T-cell (primary cell): ENCODE measurements around the gene PLEKHF1. TPM values are rescaled to one million over a fixed set of nuclear protein-coding genes. Genes with fewer than 3 reads are reported as not detected.

Experiments
- ATAC-seq, 4 experiments: fragments of 200-7000 bp in 3 of 4; fragments of 150-1000 bp in 1 of 4; cut with Tn5 transposase; replicated peaks in 1 of 4; 1 replicate in 3 of 4; 2 replicates in 1 of 4; pipeline ENCODE4 v1.10.0; 2021; ENCODE audit warnings: moderate library complexity in 3 of 4, mild to moderate bottlenecking in 2 of 4, moderate number of reproducible peaks in 1 of 4
- CTCF ChIA-PET, 2 donors: fragments of 300-600 bp; sonication (Branson Sonifier 250); formaldehyde crosslinking; loops; one replicate each; lab custom pipeline; 2022; ENCODE audit warnings: antibody characterized with exemption in 2 of 2; lab: Charles Lee
- POLR2A ChIA-PET, 2 donors: fragments of 300-600 bp; sonication (Branson Sonifier 250); formaldehyde crosslinking; loops; one replicate each; lab custom pipeline; 2022; ENCODE audit warnings: antibody characterized with exemption in 2 of 2; lab: Charles Lee
- DNase-seq, 35 experiments: peaks; one replicate each; pipeline versions ENCODE4 v3.0.0 to v3.0.0-alpha.2; 2013 to 2023
- H3K27ac ChIP-seq: one replicate; pipeline ENCODE4 v1.5.1; 2013; ENCODE audit warnings: low read length
- H3K27me3 ChIP-seq, 2 experiments: replicated peaks in 1 of 2; 1 replicate in 1 of 2; 2 replicates in 1 of 2; pipeline versions ENCODE4 v1.6.1 to v1.7.0; 2013; ENCODE audit warnings: low read length in 1 of 2, mixed read lengths in 1 of 2; ENCODE audit not compliant: control insufficient read depth in 2 of 2, insufficient read depth in 2 of 2; ENCODE audit errors: extremely low read depth in 1 of 2
- H3K36me3 ChIP-seq, 2 donors: 1 replicate in 1 of 2; 2 replicates in 1 of 2; pipeline versions ENCODE4 v1.6.1 to v1.7.0; 2013; ENCODE audit warnings: low read length in 1 of 2; ENCODE audit not compliant: control insufficient read depth in 2 of 2, insufficient read depth in 1 of 2; ENCODE audit errors: extremely low read depth in 1 of 2
- H3K4me1 ChIP-seq, 2 experiments: 1 replicate in 1 of 2; 2 replicates in 1 of 2; pipeline versions ENCODE4 v1.6.1 to v1.7.0; 2013; ENCODE audit warnings: low read length in 2 of 2, mixed read lengths in 1 of 2; ENCODE audit not compliant: insufficient read depth in 2 of 2, control insufficient read depth in 1 of 2; ENCODE audit errors: extremely low read depth in 1 of 2
- H3K4me3 ChIP-seq, 2 donors: 1 replicate in 1 of 2; 2 replicates in 1 of 2; pipeline versions ENCODE4 v1.5.1 to v1.7.0; 2013; ENCODE audit warnings: mild to moderate bottlenecking in 2 of 2, low read length in 1 of 2, moderate library complexity in 1 of 2; ENCODE audit not compliant: control insufficient read depth in 1 of 2; ENCODE audit errors: extremely low read depth in 1 of 2
- H3K9me3 ChIP-seq: 2 replicates; pipeline ENCODE4 v1.7.0; 2013
- H3K27ac Mint-ChIP-seq, 2 donors: one replicate each; pipeline ENCODE4 v1.8.0; 2020 to 2021; ENCODE audit warnings: mild to moderate bottlenecking in 2 of 2, mixed read lengths in 2 of 2
- H3K27me3 Mint-ChIP-seq, 2 donors: one replicate each; pipeline ENCODE4 v1.8.0; 2021 to 2022; ENCODE audit warnings: mixed read lengths in 2 of 2
- H3K36me3 Mint-ChIP-seq: one replicate; pipeline ENCODE4 v1.8.0; 2021; ENCODE audit warnings: mixed read lengths
- H3K4me1 Mint-ChIP-seq, 3 donors: one replicate each; pipeline ENCODE4 v1.8.0; 2020 to 2022; ENCODE audit warnings: mixed read lengths in 3 of 3, mild to moderate bottlenecking in 1 of 3
- H3K4me3 Mint-ChIP-seq, 3 donors: one replicate each; pipeline ENCODE4 v1.8.0; 2020 to 2022; ENCODE audit warnings: mild to moderate bottlenecking in 3 of 3, mixed read lengths in 3 of 3, moderate library complexity in 3 of 3
- H3K9me3 Mint-ChIP-seq, 3 donors: one replicate each; pipeline ENCODE4 v1.8.0; 2020 to 2022; ENCODE audit warnings: mixed read lengths in 3 of 3
- WGBS: methylation state at CpG from one replicate; pipeline ENCODE4 v1.1.5; 2013; ENCODE audit warnings: missing lambda C conversion rate; ENCODE audit not compliant: insufficient coverage; 5-methylcytosine and 5-hydroxymethylcytosine counted together
- total RNA-seq, 35 experiments: library from RNA in 6 of 35; stranded (reverse) in 6 of 35; fragments of 120-200 nt in 1 of 35; gene quantifications; one replicate each; pipeline versions ENCODE4 v1.2.1 to v1.2.4 and lab custom pipeline; 2013 to 2026

PLEKHF1 gene
- total RNA-seq, 5 donors from 2014 or later (not counting 1 experiment from before 2014, with no cell fraction given): 13.2 to 42.6 (median 34.5) TPM

DNA sequence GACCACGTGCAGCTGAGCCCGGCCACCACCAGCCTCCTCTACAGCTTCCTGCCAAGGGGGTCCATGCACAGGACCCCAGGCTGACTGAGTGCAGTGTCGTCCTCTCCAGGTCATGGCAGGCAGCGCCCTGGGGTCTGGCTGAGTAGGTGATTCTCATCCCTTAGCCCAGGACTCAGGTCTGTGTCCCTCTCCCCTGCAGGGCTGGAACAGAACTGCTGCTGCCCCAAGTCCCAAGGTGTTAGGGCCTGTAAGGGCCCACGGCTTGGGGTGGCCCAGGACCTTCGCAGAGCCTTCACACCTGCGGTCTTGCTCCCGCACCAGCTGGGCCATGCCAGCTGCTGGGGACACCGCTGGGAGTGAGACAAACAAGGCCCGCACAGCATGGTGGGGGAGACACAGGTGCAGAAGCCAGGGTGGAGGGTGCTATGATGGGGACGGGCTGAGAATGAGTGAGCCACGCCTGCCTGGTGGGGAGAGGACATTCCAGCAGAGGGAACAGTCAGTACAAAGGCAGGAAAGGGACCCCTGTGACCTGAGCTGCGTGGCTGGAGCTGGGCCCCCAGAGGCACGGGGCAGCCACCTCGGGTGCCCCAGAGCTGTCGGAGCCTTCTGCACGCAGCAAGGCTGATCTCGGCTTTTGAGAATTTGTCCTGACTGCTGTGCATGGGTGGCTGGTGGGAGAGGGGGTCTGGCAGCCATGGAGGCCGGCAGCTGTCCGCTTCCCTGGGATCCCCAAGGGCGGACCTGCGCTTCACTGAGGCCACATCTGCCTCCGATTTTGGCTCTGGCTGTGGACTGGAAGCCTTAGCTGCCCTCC, 11.9 kb downstream of the PLEKHF1 start:
- H3K27ac ChIP-seq: peak overlapping the region; percentile 64

DNA sequence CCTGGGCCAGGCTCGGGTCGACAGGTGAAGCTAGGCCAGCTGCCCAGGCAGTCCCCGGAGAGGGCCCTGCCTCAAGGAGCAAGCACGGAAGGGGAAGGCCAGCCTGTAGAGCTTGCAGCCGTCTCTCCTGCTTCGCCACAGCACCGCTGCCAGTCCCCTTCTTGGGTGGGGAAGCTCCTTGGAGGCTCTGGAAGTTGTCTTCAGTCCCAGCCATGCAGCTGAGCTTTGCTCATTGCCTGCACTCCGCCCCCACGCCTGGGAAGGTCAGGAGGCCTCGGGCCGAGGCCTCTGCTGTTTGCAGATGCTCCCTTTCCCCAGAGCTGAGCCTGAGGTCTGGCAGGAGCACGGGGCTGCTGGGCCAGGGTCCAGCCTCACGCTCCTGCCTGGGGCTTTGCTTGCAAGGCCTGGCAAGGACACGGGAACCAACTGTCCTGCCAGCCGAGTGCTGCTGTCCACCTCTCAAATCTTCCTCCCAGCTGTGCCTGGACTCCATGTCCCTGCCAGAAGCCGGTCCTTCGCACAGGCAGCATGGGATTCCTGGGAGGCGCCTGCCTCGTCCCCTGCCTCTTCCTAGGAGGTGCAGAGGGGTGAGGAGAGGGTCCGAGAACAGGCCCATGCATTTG, 13.3 kb downstream of the PLEKHF1 start:
- H3K27ac ChIP-seq: peak overlapping the region; percentile 20
- DNase-seq (no peak), ATAC-seq (no peak)
- no peak overlapping the region for H3K4me3 ChIP-seq
- H3K4me1 ChIP-seq: peaks cover 54 to 99% of the 10 kb centered on the region in 2 experiments
- ChIA-PET CTCF (interaction anchor here in 1 of 2 donors (1.2 kb wide), 1 partner anchor 72 kb away, joined by 4 read pairs; no protein-coding TSS in a partner anchor), POLR2A (no interaction called here)
- peaks cover 14 to 50% of the 10 kb centered on the region in 2 donors for H3K36me3 ChIP-seq
- H3K9me3 ChIP-seq: no peaks in the 10 kb centered on the region
- H3K36me3 Mint-ChIP-seq: peaks cover 7% of the 10 kb centered on the region
- H3K9me3 Mint-ChIP-seq: no peaks in the 10 kb centered on the region
- H3K27me3 ChIP-seq: no peaks in the 10 kb centered on the region
- H3K27ac Mint-ChIP-seq: peak overlapping the region in 1 of 2 donors; percentile 72
- 79% methylated on average over 15 of the region's 20 CpGs for WGBS
- no peaks in the 10 kb centered on the region for H3K27me3 Mint-ChIP-seq
- peaks cover 68 to 90% (median 83%) of the 10 kb centered on the region in 3 donors for H3K4me1 Mint-ChIP-seq
- H3K4me3 Mint-ChIP-seq: peak overlapping the region in 1 of 3 donors; percentile 67

More for the DNA sequence above, 11.9 kb downstream of the PLEKHF1 start:
- CTCF ChIA-PET: interaction anchor here (0.6 to 1.4 kb wide), 4 partner anchors 8 to 67 kb away, joined by 3 to 6 read pairs (median 3); partner anchors contain the start of gene C19orf12 (in 1 of the 2)
- no peak for DNase-seq
- POLR2A ChIA-PET: no interaction called here
- WGBS: 62% methylated on average over 17 of the region's 23 CpGs
- Mint-ChIP-seq H3K4me3 (peak overlapping the region in 1 of 3 donors; percentile 67), H3K4me1 (peaks cover 73 to 92% (median 87%) of the 10 kb centered on the region in 3 donors), H3K27ac (peak overlapping the region; percentile 90), H3K9me3 (no peaks in the 10 kb centered on the region), H3K27me3 (no peaks in the 10 kb centered on the region), H3K36me3 (peaks cover 13% of the 10 kb centered on the region)
- Histone ChIP-seq H3K4me3 (no peak overlapping the region), H3K36me3 (peaks cover 14 to 50% of the 10 kb centered on the region in 2 donors), H3K4me1 (peaks cover 66 to 100% of the 10 kb centered on the region in 2 experiments), H3K27me3 (no peaks in the 10 kb centered on the region), H3K9me3 (no peaks in the 10 kb centered on the region)
- no peak for ATAC-seq

- H3K9me3 Mint-ChIP-seq: no peaks in the 10 kb centered on the region
- H3K4me1 Mint-ChIP-seq: peaks cover 70 to 87% (median 79%) of the 10 kb centered on the region in 3 donors
- peak overlapping the region; percentile 71 to 81 for H3K27ac Mint-ChIP-seq
- Histone ChIP-seq H3K4me1 (peaks cover 47 to 88% of the 10 kb centered on the region in 2 experiments), H3K36me3 (peaks cover 10 to 39% of the 10 kb centered on the region in 2 donors), H3K4me3 (peak overlapping the region in 1 of 2 donors; percentile 27), H3K27me3 (no peaks in the 10 kb centered on the region), H3K27ac (peak overlapping the region; percentile 65), H3K9me3 (no peaks in the 10 kb centered on the region)
- DNase-seq (no peak), ATAC-seq (no peak)
- 73% methylated on average over 7 of the region's 9 CpGs for WGBS
- ChIA-PET POLR2A (interaction anchor here in 1 of 2 donors (0.7 kb wide), 1 partner anchor 71 kb away, joined by 3 read pairs; no protein-coding TSS in a partner anchor), CTCF (interaction anchor here (0.6 to 2.2 kb wide), 5 partner anchors 8 to 73 kb away, joined by 3 to 10 read pairs (median 4); no protein-coding TSS in a partner anchor)
- H3K27me3 Mint-ChIP-seq: no peaks in the 10 kb centered on the region
- peaks cover 7% of the 10 kb centered on the region for H3K36me3 Mint-ChIP-seq
- H3K4me3 Mint-ChIP-seq: peak overlapping the region; percentile 28 to 79 (median 63)
Measured at GRCh38 chr19:29679598-29680210, 14.4 kb downstream of the PLEKHF1 start.

GRCh38 chr19:29680447-29680846, 15.2 kb downstream of the PLEKHF1 start:
- DNase-seq (peak; percentile 69 to 90 (median 80)), ATAC-seq (peak; percentile 87 to 95 (median 94))
- Mint-ChIP-seq H3K27me3 (no peaks in the 10 kb centered on the region), H3K9me3 (no peaks in the 10 kb centered on the region), H3K4me3 (peak overlapping the region; percentile 34 to 79 (median 45)), H3K27ac (peak overlapping the region; percentile 80 to 86), H3K36me3 (peaks cover 7% of the 10 kb centered on the region), H3K4me1 (peaks cover 74 to 85% (median 76%) of the 10 kb centered on the region in 3 donors)
- H3K27ac ChIP-seq: peak overlapping the region; percentile 65
- under 1% methylated on average over 9 of the region's 12 CpGs for WGBS
- H3K9me3 ChIP-seq: no peaks in the 10 kb centered on the region
- H3K27me3 ChIP-seq: no peaks in the 10 kb centered on the region
- peak overlapping the region; percentile 27 to 38 for H3K4me3 ChIP-seq
- peaks cover 40 to 81% of the 10 kb centered on the region in 2 experiments for H3K4me1 ChIP-seq
- CTCF ChIA-PET: interaction anchor here (1.2 to 2.2 kb wide), 4 partner anchors 9 to 70 kb away, joined by 3 to 10 read pairs (median 4); no protein-coding TSS in a partner anchor
- H3K36me3 ChIP-seq: peaks cover 6 to 31% of the 10 kb centered on the region in 2 donors
- POLR2A ChIA-PET: no interaction called here

DNA sequence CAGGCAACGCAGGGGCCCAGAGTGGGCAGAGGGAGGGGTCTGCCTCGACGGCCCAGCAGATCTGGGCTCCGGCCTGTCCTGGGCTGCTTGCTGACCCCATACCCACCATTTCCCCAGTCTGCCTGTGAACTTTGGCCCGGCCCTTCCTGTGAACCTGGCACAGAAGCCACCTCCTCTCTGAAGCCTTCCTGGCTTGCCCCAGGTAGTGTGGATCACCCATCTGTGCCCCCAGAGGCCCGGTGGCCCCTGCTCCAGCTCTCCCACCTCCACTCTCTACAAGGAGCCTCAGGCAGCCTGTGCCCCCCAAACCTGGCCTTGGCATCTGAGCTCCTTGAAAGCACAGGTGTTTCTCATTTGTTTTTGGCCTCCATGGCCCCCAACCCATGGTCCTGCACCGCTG, 15.7 kb downstream of the PLEKHF1 start:
- Mint-ChIP-seq H3K4me1 (peaks cover 71 to 80% (median 71%) of the 10 kb centered on the region in 3 donors), H3K27me3 (no peaks in the 10 kb centered on the region), H3K27ac (peak overlapping the region; percentile 80 to 86), H3K4me3 (peak overlapping the region; percentile 34 to 79 (median 45)), H3K9me3 (no peaks in the 10 kb centered on the region), H3K36me3 (peaks cover 7% of the 10 kb centered on the region)
- CTCF ChIA-PET: interaction anchor here (0.6 to 2.2 kb wide), 5 partner anchors 9 to 74 kb away, joined by 3 to 10 read pairs (median 3); no protein-coding TSS in a partner anchor
- no peak for DNase-seq
- Histone ChIP-seq H3K27ac (peak overlapping the region; percentile 65), H3K27me3 (no peaks in the 10 kb centered on the region), H3K36me3 (peaks cover 2 to 26% of the 10 kb centered on the region in 2 donors), H3K9me3 (no peaks in the 10 kb centered on the region), H3K4me3 (peak overlapping the region; percentile 27 to 38), H3K4me1 (peaks cover 36 to 76% of the 10 kb centered on the region in 2 experiments)
- POLR2A ChIA-PET: interaction anchor here in 1 of 2 donors (1.4 kb wide), 1 partner anchor 9 kb away, joined by 8 read pairs; no protein-coding TSS in a partner anchor
- ATAC-seq: peak in 2 of 4 experiments; percentile 3 to 5
- WGBS: 24% methylated on average over 4 of the region's 7 CpGs
